ENCODE measurements around the gene PTCH2.
A peak's percentile ranks its signal among the peaks of the same experiment; 100 is the strongest.
"Not testable (repeated sequence)": the region's sequence is repeated elsewhere in the genome, so short reads cannot be mapped to it uniquely, and the experiment has no call there.

PTCH2 gene

GRCh38 chr1:44819196-44819607 lies 23.9 kb downstream of the PTCH2 start:
- no peak for DNase-seq (ENCODE audit: low spot score)

- DNase-seq (ENCODE audit: low spot score): no peak
Measured at GRCh38 chr1:44817771-44818495, 25.1 kb downstream of the PTCH2 start.

GRCh38 chr1:44817307-44817706 lies 25.7 kb downstream of the PTCH2 start:
- DNase-seq (ENCODE audit: low spot score): no peak

- not testable (repeated sequence) for DNase-seq (ENCODE audit: low spot score)
Measured at GRCh38 chr1:44815926-44816325, 27.1 kb downstream of the PTCH2 start.

GRCh38 chr1:44812822-44813543 lies 30.1 kb downstream of the PTCH2 start:
- no peak for DNase-seq (ENCODE audit: low spot score)

GRCh38 chr1:44811234-44811633 lies 31.8 kb downstream of the PTCH2 start:
- no peak for DNase-seq (ENCODE audit: low spot score)

GRCh38 chr1:44810762-44811105 lies 32.3 kb downstream of the PTCH2 start:
- DNase-seq (ENCODE audit: low spot score): not testable (repeated sequence)

- DNase-seq (ENCODE audit: low spot score): no peak
Measured at GRCh38 chr1:44810101-44810761, 32.8 kb downstream of the PTCH2 start.

- peak; percentile 48 for DNase-seq (ENCODE audit: low spot score)
Measured at GRCh38 chr1:44808938-44809917, 33.8 kb downstream of the PTCH2 start.

GRCh38 chr1:44808063-44808937 lies 34.8 kb downstream of the PTCH2 start, which contains the start of gene BTBD19:
TSS of gene BTBD19 (plus strand) at chr1:44808523. CDS start at chr1:44808821, 298 bp downstream.
- peak; percentile 43 for DNase-seq (ENCODE audit: low spot score)

- peak; percentile 99 for DNase-seq (ENCODE audit: low spot score)
Measured at GRCh38 chr1:44807364-44808062, 35.5 kb downstream of the PTCH2 start.

GRCh38 chr1:44806704-44807363 lies 36.2 kb downstream of the PTCH2 start, which contains the start of gene DYNLT4:
TSS of gene DYNLT4 (minus strand) at chr1:44807351. CDS start at chr1:44806668, 683 bp downstream.
- no peak for DNase-seq (ENCODE audit: low spot score)

- no peak for DNase-seq (ENCODE audit: low spot score)
Measured at GRCh38 chr1:44806025-44806703, 36.9 kb downstream of the PTCH2 start.

GRCh38 chr1:44805311-44806024 lies 37.6 kb downstream of the PTCH2 start:
- no peak for DNase-seq (ENCODE audit: low spot score)

GRCh38 chr1:44803312-44804095 lies 39.5 kb downstream of the PTCH2 start:
- no peak for DNase-seq (ENCODE audit: low spot score)

- no peak for DNase-seq (ENCODE audit: low spot score)
Measured at GRCh38 chr1:44803062-44803311, 40.1 kb downstream of the PTCH2 start.

GRCh38 chr1:44802306-44803061 lies 40.6 kb downstream of the PTCH2 start:
- DNase-seq (ENCODE audit: low spot score): no peak

Measured in SW480 (cell line).